SK-N-SH (cell line): Measurements from ENCODE around the gene ZNF561. TPM values are rescaled to one million over a fixed set of nuclear protein-coding genes. Genes with fewer than 3 reads are reported as not detected.

Experiments
- CTCF ChIA-PET: fragments of 300-600, 350-600 bp; formaldehyde crosslinking; extraction: SDS; loops from one replicate; lab custom pipeline; 2021; lab: Yijun Ruan, JAX
- POLR2A ChIA-PET: fragments of 350-600 bp; sonication (Branson Sonifier 250); formaldehyde crosslinking; extraction: SDS; loops from one replicate; lab custom pipeline; 2020; ENCODE audit warnings: antibody characterized with exemption, inconsistent platforms; lab: Yijun Ruan, JAX
- DNase-seq: peaks from one replicate; pipeline ENCODE4 v3.0.0; 2012
- H2AFZ ChIP-seq: fragments of 200-600 bp; sonication (generic); 2 replicates; pipeline ENCODE4 v1.8.1; 2016; ENCODE audit warnings: antibody characterized with exemption, mild to moderate bottlenecking, low read depth
- H3F3A ChIP-seq: fragments of 200-600 bp; sonication (generic); replicated peaks from 2 replicates; pipeline ENCODE3; 2016; ENCODE audit warnings: antibody characterized with exemption, mild to moderate bottlenecking; ENCODE audit not compliant: insufficient read depth
- H3K27ac ChIP-seq, 2 experiments: fragments of 200-500 bp in 1 of 2; fragments of 200-600 bp in 1 of 2; sonication (Bioruptor generic) in 1 of 2; sonication (generic), shearing (Covaris generic) in 1 of 2; 2 replicates each; pipeline versions ENCODE4 v1.5.1 to v1.6.1; 2014 to 2016; ENCODE audit warnings: low read depth in 2 of 2, inconsistent platforms in 1 of 2, low read length in 1 of 2, mild to moderate bottlenecking in 1 of 2, mixed read lengths in 1 of 2
- H3K27me3 ChIP-seq: fragments of 200-600 bp; sonication (generic), shearing (Covaris generic); 2 replicates; pipeline ENCODE4 v1.6.1; 2016; ENCODE audit warnings: mixed run types; ENCODE audit not compliant: insufficient read depth
- H3K36me3 ChIP-seq, 2 experiments: fragments of 200-500 bp in 1 of 2; fragments of 200-600 bp in 1 of 2; sonication (Bioruptor generic) in 1 of 2; sonication (generic) in 1 of 2; replicated peaks in 1 of 2; 2 replicates each; pipeline versions ENCODE3 to v1.5.1; 2014 to 2016; ENCODE audit warnings: low read length in 1 of 2, mild to moderate bottlenecking in 1 of 2; ENCODE audit not compliant: insufficient read depth in 2 of 2, control insufficient read depth in 1 of 2
- H3K4me1 ChIP-seq, 2 experiments: fragments of 200-500 bp in 1 of 2; fragments of 200-600 bp in 1 of 2; sonication (Bioruptor generic) in 1 of 2; sonication (generic), shearing (Covaris generic) in 1 of 2; 2 replicates each; pipeline versions ENCODE4 v1.5.1 to v1.6.1; 2014 to 2016; ENCODE audit warnings: low read depth in 1 of 2, low read length in 1 of 2, mixed run types in 1 of 2; ENCODE audit not compliant: insufficient read depth in 2 of 2, control insufficient read depth in 1 of 2
- H3K4me2 ChIP-seq: fragments of 200-600 bp; sonication (generic), shearing (Covaris generic); 2 replicates; pipeline ENCODE4 v1.6.1; 2017; ENCODE audit warnings: mixed run types
- H3K4me3 ChIP-seq, 2 experiments: fragments of 200-500 bp in 1 of 2; fragments of 200-600 bp in 1 of 2; sonication (Bioruptor generic) in 1 of 2; sonication (generic), shearing (Covaris generic) in 1 of 2; 2 replicates each; pipeline versions ENCODE4 v1.5.1 to v1.8.1; 2014 to 2016; ENCODE audit warnings: low read depth in 2 of 2, inconsistent platforms in 1 of 2, low read length in 1 of 2, mild to moderate bottlenecking in 1 of 2, mixed read lengths in 1 of 2, moderate library complexity in 1 of 2
- H3K79me2 ChIP-seq: fragments of 200-600 bp; sonication (generic); 2 replicates; pipeline ENCODE4 v1.8.1; 2017; ENCODE audit warnings: mild to moderate bottlenecking; ENCODE audit not compliant: insufficient read depth
- H3K9ac ChIP-seq: fragments of 200-600 bp; sonication (generic); 2 replicates; pipeline ENCODE4 v1.6.1; 2017; ENCODE audit warnings: mixed run types
- H3K9me2 ChIP-seq: fragments of 200-600 bp; sonication (generic); 2 replicates; pipeline ENCODE4 v1.6.1; 2017; ENCODE audit warnings: mixed run types
- H3K9me3 ChIP-seq: fragments of 200-600 bp; sonication (generic); 2 replicates; pipeline ENCODE4 v1.6.1; 2017; ENCODE audit warnings: mixed run types, mild to moderate bottlenecking, moderate library complexity
- H4K20me1 ChIP-seq: fragments of 200-600 bp; sonication (generic); 2 replicates; pipeline ENCODE4 v1.6.1; 2017; ENCODE audit warnings: mild to moderate bottlenecking, mixed run types; ENCODE audit not compliant: insufficient read depth
- EP300 ChIP-seq, 2 experiments: IDR thresholded peaks; 2 replicates each; pipeline versions ENCODE4 v1.4.0 to v1.6.1; 2012; ENCODE audit warnings: borderline replicate concordance in 1 of 2, low read depth in 1 of 2, low read length in 1 of 2
- EZH2phosphoT487 ChIP-seq: fragments of 200-600 bp; sonication (generic); IDR thresholded peaks from 2 replicates; pipeline ENCODE4 v1.6.1; 2017; ENCODE audit warnings: low read depth, mixed run types, mild to moderate bottlenecking, antibody characterized with exemption, moderate library complexity, borderline replicate concordance
- GATA2 ChIP-seq: sonication (generic); formaldehyde crosslinking; IDR thresholded peaks from 2 replicates; pipeline ENCODE4 v1.5.0; 2020; ENCODE audit warnings: mild to moderate bottlenecking, missing genetic modification reagents
- JUND ChIP-seq: IDR thresholded peaks from 2 replicates; pipeline ENCODE4 v1.4.0; 2012
- MEF2A ChIP-seq: IDR thresholded peaks from 2 replicates; pipeline ENCODE4 v1.4.0; 2012; ENCODE audit warnings: low read depth, borderline replicate concordance
- MXI1 ChIP-seq: IDR thresholded peaks from 2 replicates; pipeline ENCODE4 v1.6.1; 2012; ENCODE audit warnings: mild to moderate bottlenecking, low read depth, low read length, improper control_type of control experiment
- PBX3 ChIP-seq: IDR thresholded peaks from 2 replicates; pipeline ENCODE4; 2012
- REST ChIP-seq: IDR thresholded peaks from 2 replicates; pipeline ENCODE4 v1.6.1; 2012; ENCODE audit warnings: mild to moderate bottlenecking, low read depth, low read length, moderate library complexity
- RXRA ChIP-seq: IDR thresholded peaks from 2 replicates; pipeline ENCODE4 v1.4.0; 2012; ENCODE audit warnings: low read depth, mild to moderate bottlenecking, borderline replicate concordance
- SIN3A ChIP-seq: IDR thresholded peaks from 2 replicates; pipeline ENCODE4 v1.6.1; 2012; ENCODE audit warnings: low read depth, mild to moderate bottlenecking, low read length, moderate library complexity, borderline replicate concordance
- SMC3 ChIP-seq: IDR thresholded peaks from 2 replicates; pipeline ENCODE4 v1.6.1; 2012; ENCODE audit warnings: low read depth, low read length, improper control_type of control experiment
- TEAD4 ChIP-seq: IDR thresholded peaks from 2 replicates; pipeline ENCODE4 v1.4.0; 2012; ENCODE audit warnings: mild to moderate bottlenecking, borderline replicate concordance; ENCODE audit not compliant: insufficient read depth
- USF1 ChIP-seq: IDR thresholded peaks from 2 replicates; pipeline ENCODE4 v1.4.0; 2012; ENCODE audit warnings: low read depth, borderline replicate concordance
- USF2 ChIP-seq: fragments of 150-350 bp; IDR thresholded peaks from 2 replicates; pipeline ENCODE4 v1.6.1; 2017; ENCODE audit warnings: antibody characterized with exemption, low read length, low read depth, borderline replicate concordance
- YY1 ChIP-seq: IDR thresholded peaks from 2 replicates; pipeline ENCODE4 v1.4.0; 2012; ENCODE audit warnings: low read depth, mild to moderate bottlenecking
- WGBS: methylation state at CpG from one replicate; pipeline ENCODE4 v1.1.6; 2017; ENCODE audit warnings: low lambda C conversion rate; 5-methylcytosine and 5-hydroxymethylcytosine counted together
- polyA plus RNA-seq, 3 experiments: library from polyadenylated mRNA; depleted of rRNA; stranded (reverse); fragments of >200 nt; gene quantifications; 2 replicates each; pipeline ENCODE4 v1.2.3, GENCODE V29; 2012

Gene ZNF561
- polyA plus RNA-seq, 1 of the 3 experiments (the other 2 are of a cell fraction): 18.0 TPM

GRCh38 chr19:9620842-9621155, 233 bp downstream of the ZNF561 start:
- Histone ChIP-seq H2AFZ (peak overlapping the region; percentile 94), H3K9me2 (no peaks in the 10 kb centered on the region), H4K20me1 (no peaks in the 10 kb centered on the region), H3K9me3 (no peaks in the 10 kb centered on the region), H3K36me3 (peaks cover 18 to 36% of the 10 kb centered on the region in 2 experiments), H3K27ac (peak overlapping the region; percentile 84 to 96), H3K9ac (peak overlapping the region; percentile 87), H3K4me1 (peaks cover 5 to 6% of the 10 kb centered on the region in 2 experiments; a peak in 2 of 4 replicates), H3K4me2 (peak overlapping the region; percentile 90), H3K27me3 (no peaks in the 10 kb centered on the region), H3K79me2 (peaks cover 40% of the 10 kb centered on the region), H3K4me3 (peak overlapping the region; percentile 70 to 95), H3F3A (peaks cover 10% of the 10 kb centered on the region)
- CTCF ChIA-PET: interaction anchor here (0.6 kb wide), 1 partner anchor 179 kb away, joined by 3 read pairs; no protein-coding TSS in a partner anchor
- 0% methylated on average over 3 of the region's 16 CpGs for WGBS
- no peak for TF ChIP-seq EZH2phosphoT487
- no peak for TF ChIP-seq PBX3
- no peak for TF ChIP-seq JUND
- no peak for TF ChIP-seq EP300 (IDR thresholded peaks at IDR 0.05; ENCODE audit: borderline replicate concordance in 1 of 2, low read depth in 1 of 2, low read length in 1 of 2)
- TF ChIP-seq YY1: no peak
- TF ChIP-seq USF1: no peak
- no peak for TF ChIP-seq MXI1
- TF ChIP-seq GATA2 (CRISPR knock-in tag): no peak
- no peak for TF ChIP-seq USF2
- no peak for TF ChIP-seq RXRA
- no peak; the same call in 1 of the 2 replicates for TF ChIP-seq SIN3A
- TF ChIP-seq TEAD4: no peak
- POLR2A ChIA-PET: interaction anchor here (1.5 kb wide), 1 partner anchor 147 kb away, joined by 15 read pairs; the partner anchor contains the start of gene ZNF846
- DNase-seq: no peak

- H3K9me2 ChIP-seq: no peaks in the 10 kb centered on the region
- no peak overlapping the region for H3K27ac ChIP-seq
- CTCF ChIA-PET: no interaction called here
- H3K9ac ChIP-seq: no peak overlapping the region
- POLR2A ChIA-PET: no interaction called here
- peaks cover 43 to 85% of the 10 kb centered on the region in 2 experiments for H3K36me3 ChIP-seq
- no peaks in the 10 kb centered on the region for H4K20me1 ChIP-seq
- no peaks in the 10 kb centered on the region for H3K9me3 ChIP-seq
- no peak overlapping the region for H3K4me3 ChIP-seq
- no peak overlapping the region for H3K4me2 ChIP-seq
- TF ChIP-seq SIN3A: no peak
- no peak for TF ChIP-seq MEF2A
- TF ChIP-seq SMC3: no peak
- TF ChIP-seq REST: no peak
- no peak for TF ChIP-seq USF1
- H3K79me2 ChIP-seq: peaks cover 32% of the 10 kb centered on the region
- no peaks in the 10 kb centered on the region for H3F3A ChIP-seq
- H2AFZ ChIP-seq: no peak overlapping the region
- no peaks in the 10 kb centered on the region for H3K27me3 ChIP-seq
- DNase-seq: no peak
- H3K4me1 ChIP-seq: peaks cover 4 to 5% of the 10 kb centered on the region in 2 experiments; a peak in 2 of 4 replicates
Observed at GRCh38 chr19:9615844-9616243, 5.2 kb downstream of the ZNF561 start.
